Activated naive CD8-positive, alpha-beta T cell (primary cell): Measurements from ENCODE around the gene SLC25A17.
"Not testable (repeated sequence)": the region's sequence is repeated elsewhere in the genome, so short reads cannot be mapped to it uniquely, and the experiment has no call there.

ENCODE experiments used
- H3K27ac Mint-ChIP-seq: one replicate; pipeline ENCODE4 v1.8.0; 2021; ENCODE audit warnings: mixed read lengths
- H3K27me3 Mint-ChIP-seq: one replicate; pipeline ENCODE4 v1.8.0; 2021; ENCODE audit warnings: mixed read lengths
- H3K36me3 Mint-ChIP-seq: one replicate; pipeline ENCODE4 v1.8.0; 2021; ENCODE audit warnings: mixed read lengths
- H3K4me1 Mint-ChIP-seq: one replicate; pipeline ENCODE4 v1.8.0; 2021; ENCODE audit warnings: low read depth, mixed read lengths
- H3K4me3 Mint-ChIP-seq: one replicate; pipeline ENCODE4 v1.8.0; 2021; ENCODE audit warnings: mild to moderate bottlenecking, mixed read lengths
- H3K9me3 Mint-ChIP-seq: one replicate; pipeline ENCODE4 v1.8.0; 2021; ENCODE audit warnings: low read depth, mixed read lengths

Gene SLC25A17

DNA sequence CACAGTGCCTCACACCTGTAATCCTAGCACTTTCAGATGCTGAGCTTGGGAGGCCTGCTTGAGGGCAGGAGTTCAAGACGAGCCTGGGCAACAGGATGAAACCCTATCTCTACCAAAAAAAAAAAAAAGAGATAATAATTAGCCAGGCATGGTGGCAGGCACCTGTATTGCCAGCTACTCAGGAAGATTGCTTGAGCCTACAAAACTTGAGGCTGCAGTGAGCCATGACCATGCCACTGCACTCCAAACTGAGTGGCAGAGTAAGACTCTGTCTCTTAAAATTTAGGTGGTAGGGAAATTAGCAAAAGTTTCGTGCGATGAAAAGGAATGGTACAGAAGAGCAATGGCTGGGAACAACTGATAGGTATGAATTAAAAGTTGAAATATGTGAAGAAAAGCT, 19.3 kb upstream of the SLC25A17 start:
- no peak overlapping the region for H3K4me3 Mint-ChIP-seq
- H3K27me3 Mint-ChIP-seq = no peaks in the 10 kb centered on the region
- H3K27ac Mint-ChIP-seq = no peak overlapping the region
- no peaks in the 10 kb centered on the region for H3K9me3 Mint-ChIP-seq
- H3K4me1 Mint-ChIP-seq = peaks cover 20% of the 10 kb centered on the region
- H3K36me3 Mint-ChIP-seq = peaks cover 9% of the 10 kb centered on the region

DNA sequence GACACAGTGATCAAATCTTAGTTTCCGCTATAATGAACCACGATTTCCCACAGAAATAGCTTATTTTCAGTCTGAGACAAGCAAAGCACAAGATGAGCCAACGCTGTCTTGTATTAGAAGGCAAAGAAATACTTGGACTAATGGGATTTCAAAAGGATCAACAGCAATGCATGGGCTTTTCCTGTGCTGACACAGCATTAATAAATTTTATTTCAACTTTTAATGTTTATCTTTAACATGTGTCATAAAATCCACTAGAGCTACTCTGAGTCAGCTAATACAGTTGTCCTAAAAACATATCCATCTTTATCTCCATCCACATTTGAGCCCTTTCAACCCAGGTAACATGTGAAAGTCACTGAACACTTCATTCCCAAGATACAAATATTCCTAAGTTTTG, 15.5 kb upstream of the SLC25A17 start:
- no peak overlapping the region for H3K4me3 Mint-ChIP-seq
- peaks cover 5% of the 10 kb centered on the region for H3K36me3 Mint-ChIP-seq
- no peaks in the 10 kb centered on the region for H3K27me3 Mint-ChIP-seq
- no peaks in the 10 kb centered on the region for H3K9me3 Mint-ChIP-seq
- H3K27ac Mint-ChIP-seq = no peak overlapping the region
- peaks cover 9% of the 10 kb centered on the region for H3K4me1 Mint-ChIP-seq

DNA sequence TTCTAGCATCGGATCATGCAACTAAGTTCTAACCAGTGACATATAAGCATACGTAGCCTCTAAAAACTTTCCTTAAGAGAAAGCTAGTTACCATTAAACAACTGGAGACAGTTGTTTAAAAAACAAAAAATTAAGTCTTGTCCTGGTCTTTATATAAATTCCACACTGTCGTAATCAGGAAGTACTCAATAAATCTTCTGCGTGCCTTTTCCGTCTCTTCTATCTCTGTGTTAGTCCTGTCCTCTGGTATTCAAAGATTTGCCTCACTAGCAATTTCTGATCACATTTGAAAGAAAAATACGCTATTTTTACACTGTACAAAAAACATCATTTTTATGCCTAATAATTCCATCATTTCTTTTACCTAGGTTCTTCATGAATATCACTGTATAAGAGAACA, 10.0 kb upstream of the SLC25A17 start:
- peak overlapping the region; percentile 10 for H3K27ac Mint-ChIP-seq
- H3K36me3 Mint-ChIP-seq = peaks cover 6% of the 10 kb centered on the region
- no peak overlapping the region for H3K4me3 Mint-ChIP-seq
- H3K27me3 Mint-ChIP-seq = no peaks in the 10 kb centered on the region
- H3K9me3 Mint-ChIP-seq = no peaks in the 10 kb centered on the region
- H3K4me1 Mint-ChIP-seq = no peaks in the 10 kb centered on the region

DNA sequence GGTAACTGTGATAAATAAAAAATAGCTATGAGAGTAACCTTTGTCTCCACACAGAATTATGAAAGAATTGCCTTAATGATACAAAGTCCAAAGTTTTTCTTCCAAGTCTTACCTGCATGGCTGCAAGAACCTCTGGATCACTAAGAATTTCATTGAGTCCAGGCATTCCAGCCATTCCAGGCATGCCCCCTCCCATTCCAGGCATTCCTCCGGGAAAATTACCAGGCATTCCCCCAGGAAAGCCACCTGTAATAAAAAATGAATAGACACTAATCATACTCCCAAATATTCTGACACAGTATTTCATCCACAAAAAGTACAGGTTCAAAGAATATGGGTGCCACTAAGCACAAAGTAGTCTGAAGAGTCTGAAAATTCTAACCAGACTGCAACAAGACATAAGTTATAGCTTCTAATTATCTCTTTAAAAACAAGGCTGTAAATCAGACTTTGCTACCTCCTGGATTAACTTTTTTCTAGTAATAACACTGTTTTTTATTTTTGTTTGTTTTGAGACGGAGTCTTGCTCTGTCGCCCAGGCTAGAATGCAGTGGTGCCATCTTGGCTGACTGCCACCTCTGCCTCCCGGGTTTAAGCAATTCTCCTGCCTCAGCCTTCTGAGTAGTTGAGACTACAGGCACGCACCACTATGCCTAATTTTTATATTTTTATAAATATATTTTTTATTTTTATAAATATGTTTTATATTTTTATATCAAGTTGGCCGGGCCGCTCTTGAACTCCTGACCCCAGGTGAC, 8.0 kb upstream of the SLC25A17 start:
- Mint-ChIP-seq H3K27me3 (no peaks in the 10 kb centered on the region), H3K4me3 (no peak overlapping the region), H3K27ac (no peak overlapping the region), H3K36me3 (peaks cover 4% of the 10 kb centered on the region), H3K9me3 (no peaks in the 10 kb centered on the region), H3K4me1 (no peaks in the 10 kb centered on the region)

DNA sequence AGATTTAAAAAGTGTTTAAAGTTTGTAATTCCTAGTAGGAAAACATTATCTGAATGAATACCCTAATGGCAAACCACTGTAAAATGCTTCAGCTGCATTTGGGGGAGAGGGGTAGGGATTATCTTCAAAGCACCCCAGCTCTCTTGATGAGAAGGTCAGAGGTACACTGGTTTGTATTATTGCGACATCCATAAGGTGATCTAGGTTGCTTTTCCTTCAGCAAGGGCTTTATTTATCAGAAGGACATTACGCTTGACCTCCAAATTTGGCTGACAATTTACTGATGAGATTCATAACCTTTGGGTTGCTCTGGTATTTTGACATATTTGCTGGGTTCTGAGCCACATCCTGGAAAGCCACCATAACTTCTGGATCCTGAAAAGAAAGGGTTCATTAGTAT, 7.1 kb upstream of the SLC25A17 start:
- H3K27me3 Mint-ChIP-seq, H3K4me1 Mint-ChIP-seq, H3K36me3 Mint-ChIP-seq, H3K4me3 Mint-ChIP-seq, H3K9me3 Mint-ChIP-seq, H3K27ac Mint-ChIP-seq: not testable (repeated sequence)

DNA sequence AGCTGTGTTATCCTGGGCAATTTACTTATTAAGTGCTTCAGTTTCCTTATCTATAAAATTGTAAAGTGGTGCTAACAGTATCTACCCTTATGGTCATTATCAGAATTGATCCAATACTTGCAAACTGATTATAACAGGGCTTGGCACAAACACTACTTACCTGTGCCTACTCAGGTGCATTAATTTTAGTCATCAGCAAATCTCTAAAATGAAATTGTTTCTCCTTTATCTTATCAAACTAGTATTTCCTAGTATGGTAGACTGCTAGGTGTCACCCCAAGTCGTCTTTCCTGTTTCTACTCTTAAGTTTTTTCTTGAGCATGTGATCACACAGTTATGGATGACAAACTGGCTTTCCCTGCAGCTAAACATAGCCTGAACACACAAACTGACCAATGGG, 4.3 kb upstream of the SLC25A17 start:
- Mint-ChIP-seq H3K27me3 (no peaks in the 10 kb centered on the region), H3K4me3 (no peak overlapping the region), H3K9me3 (no peaks in the 10 kb centered on the region), H3K36me3 (peaks cover 5% of the 10 kb centered on the region), H3K27ac (no peak overlapping the region), H3K4me1 (peaks cover 12% of the 10 kb centered on the region)

DNA sequence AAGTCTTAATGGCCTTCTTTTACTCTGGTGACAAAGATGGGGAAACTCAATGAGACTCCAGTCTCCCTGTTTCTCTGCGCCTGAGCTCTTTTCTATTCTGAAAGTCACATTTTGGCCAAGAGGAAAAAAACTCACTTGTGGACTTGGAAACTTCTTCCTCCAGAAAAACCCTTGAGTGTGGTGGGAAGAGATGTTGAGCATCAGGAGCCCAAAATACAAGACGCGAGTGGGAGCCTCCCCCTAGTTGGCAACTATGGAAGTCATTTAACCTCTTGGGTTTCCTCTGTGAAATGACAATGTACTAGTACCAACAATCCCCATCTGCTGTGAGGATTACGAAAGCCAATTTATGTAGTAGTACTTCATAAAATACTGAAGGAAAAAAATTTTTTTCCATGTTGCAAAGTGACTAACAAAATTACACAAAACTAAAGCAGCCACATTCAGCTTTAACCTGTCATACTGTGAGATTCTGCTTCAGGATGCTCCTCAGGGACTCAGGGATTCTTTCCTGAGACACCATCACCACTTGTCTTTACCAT, 524 bp upstream of the SLC25A17 start:
- H3K27ac Mint-ChIP-seq = peak overlapping the region; percentile 81
- H3K9me3 Mint-ChIP-seq = no peaks in the 10 kb centered on the region
- H3K27me3 Mint-ChIP-seq = no peaks in the 10 kb centered on the region
- H3K4me3 Mint-ChIP-seq = peak overlapping the region; percentile 89
- H3K36me3 Mint-ChIP-seq = peaks cover 6% of the 10 kb centered on the region
- H3K4me1 Mint-ChIP-seq = peaks cover 34% of the 10 kb centered on the region

DNA sequence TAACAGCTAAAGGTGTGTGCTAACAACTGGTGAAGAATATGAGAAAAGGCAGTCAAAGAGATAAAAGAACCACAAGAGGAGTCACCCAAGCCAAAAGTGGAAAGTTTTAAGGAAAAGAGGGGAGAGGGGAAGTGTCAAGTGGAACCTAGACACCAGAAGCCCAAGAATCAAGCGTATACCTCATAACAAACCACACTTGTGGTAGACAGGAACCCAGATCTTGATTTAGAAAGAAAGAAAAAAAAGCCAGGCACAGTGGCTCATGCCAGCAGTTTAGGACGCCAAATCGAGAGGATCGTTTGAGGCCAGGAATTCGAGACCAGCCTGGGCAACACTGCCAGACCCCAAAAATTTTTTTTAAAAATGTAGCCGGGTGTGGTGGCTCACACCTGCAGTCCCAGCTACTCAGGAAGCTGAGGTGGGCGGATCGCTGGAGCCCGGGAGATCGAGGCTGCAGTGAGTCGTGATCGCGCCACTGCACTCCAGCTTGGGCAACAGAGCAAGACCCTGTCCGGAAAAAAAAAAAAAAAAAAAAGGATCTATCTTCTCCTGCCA, 877 bp downstream of the SLC25A17 start:
- peaks cover 6% of the 10 kb centered on the region for H3K36me3 Mint-ChIP-seq
- H3K4me3 Mint-ChIP-seq = peak overlapping the region; percentile 89
- no peaks in the 10 kb centered on the region for H3K9me3 Mint-ChIP-seq

DNA sequence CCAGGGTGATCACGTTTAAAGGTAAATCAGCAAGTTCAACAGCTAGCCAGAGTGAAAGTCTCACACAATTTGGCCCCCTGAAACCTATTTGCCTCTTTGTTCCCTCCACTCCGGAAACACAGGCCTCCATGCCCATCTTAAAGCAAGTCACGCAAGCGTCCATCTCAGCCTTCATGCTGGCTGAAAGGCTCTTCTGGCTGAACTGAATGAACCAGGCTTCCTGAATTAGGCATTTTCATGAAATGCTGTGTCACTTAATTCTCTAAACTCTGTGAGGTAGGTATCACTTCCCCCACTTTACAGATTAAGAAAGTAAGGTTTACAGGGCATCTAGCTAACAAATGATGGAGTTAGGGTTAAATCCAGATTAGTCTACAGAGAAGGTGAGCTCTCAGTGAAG, 1.4 kb downstream of the SLC25A17 start:
- no peaks in the 10 kb centered on the region for H3K9me3 Mint-ChIP-seq
- peaks cover 40% of the 10 kb centered on the region for H3K4me1 Mint-ChIP-seq
- H3K27me3 Mint-ChIP-seq = no peaks in the 10 kb centered on the region
- peak overlapping the region; percentile 89 for H3K4me3 Mint-ChIP-seq
- peak overlapping the region; percentile 76 for H3K27ac Mint-ChIP-seq
- H3K36me3 Mint-ChIP-seq = peaks cover 6% of the 10 kb centered on the region

More for the DNA sequence above, 877 bp downstream of the SLC25A17 start:
- Mint-ChIP-seq H3K4me1 (peaks cover 39% of the 10 kb centered on the region), H3K27ac (peak overlapping the region; percentile 95), H3K27me3 (no peaks in the 10 kb centered on the region)

DNA sequence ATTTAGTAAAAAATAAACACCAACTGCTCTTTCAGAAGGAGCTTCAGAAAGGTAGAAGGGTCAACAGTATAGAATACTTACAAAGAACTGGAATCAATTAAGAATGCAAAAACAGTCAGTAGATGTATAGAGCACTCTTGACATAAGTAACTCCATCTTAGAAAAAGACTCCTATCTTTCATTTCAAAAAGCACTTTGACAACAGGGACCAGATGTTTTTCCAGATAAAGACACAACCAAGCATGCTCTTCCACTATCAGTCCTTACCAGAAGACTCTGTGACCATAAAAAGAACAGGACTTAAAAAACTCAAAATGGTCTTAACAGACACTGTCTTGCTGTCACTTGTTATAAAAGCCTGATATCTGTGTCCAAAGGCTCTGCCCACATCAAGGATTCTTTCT, 5.2 kb downstream of the SLC25A17 start:
- Mint-ChIP-seq H3K27me3 (no peaks in the 10 kb centered on the region), H3K4me1 (peaks cover 42% of the 10 kb centered on the region), H3K27ac (no peak overlapping the region), H3K36me3 (peaks cover 8% of the 10 kb centered on the region), H3K4me3 (no peak overlapping the region), H3K9me3 (no peaks in the 10 kb centered on the region)

DNA sequence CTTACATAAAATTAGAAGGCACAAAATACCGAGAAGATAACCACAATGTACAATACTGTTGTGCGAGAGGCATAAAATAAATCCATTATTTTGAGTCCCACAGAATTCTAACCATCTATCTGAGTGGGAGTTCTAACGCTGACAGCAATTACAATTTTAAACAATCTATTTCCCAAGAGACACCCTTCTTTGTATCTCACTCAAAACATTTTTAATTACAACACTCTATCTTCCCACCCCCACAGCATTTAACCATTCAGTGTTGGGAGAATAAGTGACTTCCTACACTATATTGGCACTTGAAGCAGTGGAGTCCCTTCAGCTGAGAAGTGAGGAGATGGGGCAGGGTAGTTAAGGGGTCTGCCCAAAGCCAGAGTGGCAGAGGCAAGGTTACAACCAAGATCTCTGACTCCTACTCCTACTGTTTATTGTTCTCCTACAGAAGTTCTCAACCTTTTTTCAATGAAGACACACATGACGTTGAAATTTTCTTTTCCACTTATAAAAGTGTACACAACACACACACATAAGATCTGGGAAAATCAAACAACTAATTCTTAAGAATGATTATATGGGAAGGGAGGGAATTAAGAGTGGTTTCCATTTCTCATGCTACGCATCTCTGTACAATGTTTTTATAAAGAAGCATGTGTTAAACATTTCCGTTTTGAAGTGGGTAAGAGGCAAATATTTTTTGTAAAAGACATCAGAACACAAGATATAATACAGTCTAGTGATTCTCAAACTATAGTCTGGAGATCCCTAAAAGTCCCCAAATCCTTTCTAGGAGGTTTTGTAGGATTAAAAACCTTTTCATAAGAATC, 10.9 kb downstream of the SLC25A17 start:
- Mint-ChIP-seq H3K4me1 (peaks cover 15% of the 10 kb centered on the region), H3K36me3 (peaks cover 4% of the 10 kb centered on the region), H3K4me3 (no peak overlapping the region), H3K27ac (no peak overlapping the region), H3K9me3 (no peaks in the 10 kb centered on the region), H3K27me3 (no peaks in the 10 kb centered on the region)

DNA sequence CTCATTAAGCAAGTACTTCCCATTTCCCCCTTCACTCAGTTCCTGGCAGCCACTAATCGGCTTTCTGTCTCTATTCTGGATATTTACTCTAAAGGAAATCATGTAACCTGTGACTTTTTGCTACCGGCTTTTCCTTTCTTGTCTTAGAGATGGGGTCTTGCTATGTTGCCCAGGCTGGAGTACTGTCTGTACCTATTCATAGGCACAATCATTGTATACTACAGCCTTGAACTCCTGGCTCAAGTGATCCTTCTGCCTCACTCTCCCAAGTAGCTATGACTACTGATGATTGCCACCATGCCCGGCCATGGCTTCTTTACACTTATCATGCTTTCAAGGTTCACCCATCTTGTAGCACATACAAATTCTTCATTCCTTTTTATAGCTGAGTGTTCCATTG, 12.4 kb downstream of the SLC25A17 start:
- H3K27me3 Mint-ChIP-seq = no peaks in the 10 kb centered on the region
- no peak overlapping the region for H3K27ac Mint-ChIP-seq
- H3K4me1 Mint-ChIP-seq = peaks cover 7% of the 10 kb centered on the region
- H3K9me3 Mint-ChIP-seq = no peaks in the 10 kb centered on the region
- peaks cover 2% of the 10 kb centered on the region for H3K36me3 Mint-ChIP-seq
- H3K4me3 Mint-ChIP-seq = no peak overlapping the region

DNA sequence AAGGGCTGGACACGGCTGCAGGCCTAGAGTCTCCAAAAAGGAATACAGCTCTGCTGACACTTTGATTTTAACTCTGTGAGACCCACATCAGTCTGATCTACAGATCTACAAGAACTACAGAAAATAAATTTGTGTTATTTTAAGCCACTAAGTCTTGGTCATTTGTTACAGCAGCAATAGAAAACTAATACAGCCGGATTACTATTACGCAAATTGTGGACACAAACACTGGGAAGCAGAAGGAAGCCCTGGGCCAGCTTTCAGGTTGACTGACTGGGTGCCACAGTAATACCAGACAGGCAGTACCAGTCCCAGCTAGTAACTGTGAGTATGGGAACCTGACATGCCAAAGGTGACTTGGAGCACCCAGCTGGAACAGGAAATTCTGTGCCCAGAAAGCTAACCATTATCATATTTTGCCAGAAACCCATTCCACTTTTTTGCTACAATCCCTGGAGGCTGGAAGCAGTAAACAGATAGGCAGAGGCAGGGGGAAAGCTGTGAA, 13.4 kb downstream of the SLC25A17 start:
- Mint-ChIP-seq H3K9me3 (no peaks in the 10 kb centered on the region), H3K27ac (no peak overlapping the region), H3K4me1 (peaks cover 4% of the 10 kb centered on the region), H3K36me3 (peaks cover 2% of the 10 kb centered on the region), H3K27me3 (no peaks in the 10 kb centered on the region), H3K4me3 (no peak overlapping the region)

DNA sequence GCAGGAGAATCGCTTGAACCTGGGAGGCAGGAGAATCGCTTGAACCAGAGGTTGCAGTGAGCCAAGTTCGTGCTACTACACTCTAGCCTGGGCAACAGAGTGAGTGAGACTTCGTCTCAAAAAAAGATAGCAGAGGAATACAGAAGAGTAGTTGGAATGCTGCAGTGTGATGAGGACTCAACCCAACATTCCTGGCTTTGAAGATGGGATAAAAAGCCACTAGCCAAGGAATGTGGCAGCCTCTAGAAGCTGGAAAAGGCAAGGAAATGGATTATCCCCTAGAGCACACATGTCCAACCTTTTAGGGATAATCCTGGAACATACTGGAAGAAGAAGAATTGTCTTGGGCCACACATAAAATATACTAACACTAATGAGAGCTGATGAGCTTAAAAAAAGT, 13.9 kb downstream of the SLC25A17 start:
- Mint-ChIP-seq H3K27ac (no peak overlapping the region), H3K9me3 (no peaks in the 10 kb centered on the region), H3K27me3 (no peaks in the 10 kb centered on the region), H3K4me3 (no peak overlapping the region), H3K36me3 (peaks cover 2% of the 10 kb centered on the region), H3K4me1 (peaks cover 4% of the 10 kb centered on the region)

DNA sequence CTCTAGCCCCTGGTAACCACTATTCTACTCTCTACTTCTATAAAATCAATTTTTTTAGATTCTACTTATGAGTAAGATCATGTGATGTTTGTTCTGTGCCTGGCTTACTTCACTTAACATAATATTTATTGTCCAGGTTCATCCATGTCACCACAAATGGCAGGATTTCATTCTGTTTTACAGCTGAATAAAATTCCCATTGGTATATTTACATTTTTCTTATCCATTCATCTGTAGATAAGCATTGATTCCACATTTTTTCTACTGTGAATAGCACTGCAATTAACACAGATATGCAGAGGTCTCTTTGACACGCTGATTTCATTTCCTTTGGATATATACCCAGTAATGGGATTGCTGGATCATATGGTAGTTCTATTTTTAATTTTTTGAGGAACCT, 15.8 kb downstream of the SLC25A17 start:
- no peak overlapping the region for H3K27ac Mint-ChIP-seq
- H3K9me3 Mint-ChIP-seq = no peaks in the 10 kb centered on the region
- H3K36me3 Mint-ChIP-seq = peaks cover 2% of the 10 kb centered on the region
- H3K4me3 Mint-ChIP-seq = no peak overlapping the region
- H3K27me3 Mint-ChIP-seq = no peaks in the 10 kb centered on the region
- H3K4me1 Mint-ChIP-seq = peaks cover 7% of the 10 kb centered on the region
